ENCODE results near the gene DOK7. TPM values are rescaled to one million over a fixed set of nuclear protein-coding genes. Genes with fewer than 3 reads are reported as not detected.
A peak's percentile ranks its signal among the peaks of the same experiment; 100 is the strongest.

DOK7 gene
- total RNA-seq, 1 donor from 2014 or later: 0.99 TPM

DNA sequence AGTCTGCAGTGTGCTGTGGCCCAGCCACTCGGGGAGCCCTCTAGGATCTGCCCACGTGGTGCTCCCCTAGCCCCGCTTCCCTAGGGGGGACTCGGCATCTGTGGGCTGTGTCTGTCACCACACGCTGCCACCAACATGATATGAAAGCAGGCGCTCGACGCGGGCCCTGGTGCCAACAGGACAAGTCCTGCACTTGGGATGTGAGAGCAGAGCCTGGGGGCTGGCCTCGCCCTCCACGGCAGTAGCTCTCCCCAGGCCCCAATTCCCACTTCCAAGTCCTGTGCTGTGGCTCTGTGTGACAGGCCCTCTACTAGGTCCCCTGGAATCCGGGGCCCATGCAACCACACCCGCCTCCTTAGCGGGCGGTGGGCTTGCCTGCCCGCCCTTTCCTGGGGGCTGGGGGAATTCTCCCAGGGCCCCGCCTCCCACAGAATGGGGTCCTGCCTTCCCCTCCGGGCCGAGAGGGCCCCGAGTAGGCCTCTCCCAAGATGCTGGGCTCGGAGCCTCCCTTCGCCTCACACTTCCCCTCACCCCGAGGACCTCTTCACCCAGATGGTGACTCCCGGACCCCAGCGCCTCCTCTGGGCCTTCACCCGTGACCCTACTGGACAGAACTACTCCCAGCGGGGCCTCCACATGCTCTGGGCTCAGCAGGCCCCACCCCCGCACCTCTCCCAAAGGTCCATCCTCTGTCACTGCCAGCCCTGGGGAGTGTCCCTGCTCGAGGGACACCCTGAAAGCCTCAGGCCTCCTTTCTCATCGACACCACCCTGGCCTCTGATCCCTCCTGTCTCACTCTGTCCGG, 57.9 kb downstream of the DOK7 start:
- DNase-seq: no peak

- no peak for DNase-seq
Observed at GRCh38 chr4:3521621-3522325, 58.7 kb downstream of the DOK7 start.

- DNase-seq: no peak
Observed at GRCh38 chr4:3522326-3522640, 59.2 kb downstream of the DOK7 start.

DNA sequence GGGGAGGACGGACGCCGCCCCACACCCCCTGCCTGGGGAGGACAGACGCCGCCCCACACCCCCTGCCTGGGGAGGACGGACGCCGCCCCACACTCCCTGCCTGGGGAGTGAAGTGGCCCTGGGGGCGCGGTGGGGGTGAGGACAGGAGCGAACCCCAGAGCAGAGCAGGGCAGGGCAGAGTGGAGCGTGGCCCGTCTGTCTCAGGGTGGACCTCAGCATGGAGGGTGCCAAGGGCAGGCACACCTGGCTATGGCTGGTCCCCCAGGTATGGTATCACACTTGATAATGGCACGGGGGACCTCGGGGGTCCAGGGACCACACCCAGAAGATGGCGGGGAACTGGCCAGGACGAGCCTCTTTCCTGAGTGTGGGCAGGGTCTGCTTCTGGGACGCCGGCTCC, 59.5 kb downstream of the DOK7 start:
- no peak for DNase-seq

- no peak for DNase-seq
Observed at GRCh38 chr4:3523146-3523627, 60.1 kb downstream of the DOK7 start.

DNA sequence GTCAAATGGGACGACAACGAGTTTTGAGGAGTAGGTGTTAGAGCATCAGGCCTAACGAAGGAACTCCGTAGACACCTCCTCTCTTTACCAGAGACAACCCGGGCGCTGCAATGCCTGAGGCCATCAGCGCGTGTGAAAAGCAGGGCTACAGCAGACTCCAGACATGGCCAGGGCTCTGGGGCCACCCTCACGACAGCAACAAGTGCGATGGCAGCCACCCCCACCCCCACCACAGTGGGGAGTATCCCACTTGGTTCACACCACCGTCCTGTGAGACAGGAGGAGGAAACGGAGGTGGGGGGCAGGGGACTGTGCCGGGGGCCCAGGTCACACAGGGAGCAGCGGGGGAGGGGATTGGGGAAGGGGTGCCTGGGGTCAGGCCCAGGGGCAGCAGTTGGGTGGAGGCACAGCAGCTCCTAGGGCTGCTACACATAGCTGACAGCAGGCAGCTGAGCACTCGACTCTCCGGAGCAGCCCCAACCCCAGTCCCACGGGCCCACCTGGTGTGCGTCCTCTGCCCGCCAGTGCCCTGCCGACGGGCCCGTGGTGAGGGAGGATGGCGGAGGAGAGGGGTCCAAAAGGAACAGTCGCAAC, 60.6 kb downstream of the DOK7 start:
- DNase-seq: no peak

DNA sequence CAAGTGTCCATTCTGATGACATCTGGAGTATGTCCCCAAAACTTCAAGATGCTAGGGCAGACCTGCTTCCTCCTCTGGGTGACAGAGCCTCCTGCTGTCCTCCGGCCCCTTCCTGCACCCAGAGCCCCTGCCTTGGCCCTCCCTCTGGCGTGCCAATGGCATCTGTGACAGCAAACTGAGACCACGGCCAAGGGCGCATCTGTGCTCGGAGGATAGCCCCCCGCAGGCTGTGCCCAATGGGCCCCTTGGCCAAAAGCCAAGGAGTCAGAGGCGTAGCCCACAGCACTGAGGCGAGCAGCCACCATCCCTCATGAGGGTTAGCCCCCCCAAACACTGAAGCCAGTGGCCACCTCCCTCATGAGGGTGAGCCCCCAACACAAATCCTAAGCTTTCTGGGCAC, 61.2 kb downstream of the DOK7 start:
- no peak for DNase-seq

GRCh38 chr4:3524920-3525319, 61.8 kb downstream of the DOK7 start:
- DNase-seq: no peak

DNA sequence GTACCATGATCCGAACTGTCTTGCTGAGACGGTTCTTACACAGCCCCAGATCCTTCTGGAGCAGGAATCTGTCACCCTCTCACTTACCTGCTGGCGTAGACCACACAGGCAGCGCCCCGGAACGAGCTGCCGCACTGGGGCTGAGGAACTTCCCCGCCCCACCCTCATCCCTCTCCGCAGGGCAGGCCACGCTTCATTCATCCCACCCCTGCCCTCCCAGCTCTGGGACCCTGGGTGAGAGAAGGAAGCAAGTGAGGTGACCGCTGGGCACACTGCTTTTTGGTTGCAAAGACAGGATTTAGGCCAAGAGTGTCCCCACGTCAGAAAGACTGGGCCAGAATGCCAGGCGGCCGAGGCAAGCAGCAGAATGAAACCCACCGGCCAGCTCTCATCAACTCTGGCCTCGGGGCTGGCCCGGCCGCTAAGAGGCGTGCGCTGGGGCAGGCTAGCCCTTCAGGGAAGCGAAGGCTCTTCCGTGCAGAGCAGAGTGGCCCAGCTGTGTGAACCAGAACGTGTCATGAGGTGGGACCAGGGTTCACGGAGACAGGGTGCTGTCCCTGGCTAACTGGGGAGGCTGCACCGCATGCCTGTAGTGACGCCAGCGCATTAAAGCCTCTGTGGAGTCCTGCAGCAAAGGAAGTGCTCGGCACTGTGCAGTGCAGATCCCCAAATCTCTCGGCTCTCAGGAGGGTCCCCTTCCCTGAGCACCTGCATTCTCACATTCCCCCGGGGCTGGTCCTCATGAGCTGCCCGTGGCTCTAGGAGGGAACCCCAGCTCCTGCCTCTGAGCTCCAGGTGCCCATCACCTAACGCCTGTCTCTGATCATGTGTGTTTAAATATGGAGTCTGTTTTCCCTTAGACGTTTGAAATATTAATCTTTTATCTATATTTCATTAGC, 62.7 kb downstream of the DOK7 start:
- DNase-seq: no peak

GRCh38 chr4:3526456-3526855, 63.4 kb downstream of the DOK7 start:
- no peak for DNase-seq

DNA sequence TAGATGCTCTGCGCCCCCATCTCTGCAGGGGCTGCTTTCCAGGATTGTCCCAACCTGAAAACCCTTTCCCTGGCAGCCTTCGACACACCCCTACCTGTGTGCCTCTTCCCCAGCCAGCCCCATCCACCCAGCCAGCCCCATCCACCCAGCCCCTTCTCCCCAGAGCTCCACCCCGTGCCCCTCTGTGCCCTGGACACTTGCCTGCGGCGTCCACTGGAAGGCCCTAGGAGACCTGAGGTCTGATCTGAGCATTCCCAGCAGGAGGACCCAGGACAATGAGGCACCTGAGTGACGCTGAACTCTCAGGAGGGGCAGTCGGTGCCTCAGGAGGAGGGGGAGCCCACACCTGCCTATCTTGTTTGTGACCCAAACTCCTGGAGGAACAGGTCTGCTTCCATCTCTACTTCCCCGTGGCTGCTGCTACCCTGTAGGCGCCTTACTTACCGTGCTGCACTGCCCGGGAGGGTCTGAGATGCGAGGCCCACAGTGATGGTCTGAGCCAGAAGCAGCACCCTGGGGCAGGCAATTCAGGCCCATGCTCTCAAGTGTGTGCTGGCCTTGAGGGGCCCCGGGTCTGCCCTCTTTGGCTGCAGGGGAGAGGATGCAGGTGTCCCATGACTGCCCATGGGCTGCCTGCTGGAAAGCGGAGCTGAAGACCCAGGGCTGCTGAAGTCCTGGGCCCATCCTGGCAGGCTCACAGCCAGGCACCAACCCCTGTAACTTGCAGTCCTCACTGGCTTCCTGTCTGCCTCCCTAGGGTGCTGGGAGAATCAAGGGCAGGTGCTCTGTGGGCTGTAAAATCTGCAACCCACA, 64.2 kb downstream of the DOK7 start:
- no peak for DNase-seq

GRCh38 chr4:3527914-3528876, 65.1 kb downstream of the DOK7 start:
- DNase-seq: no peak

DNA sequence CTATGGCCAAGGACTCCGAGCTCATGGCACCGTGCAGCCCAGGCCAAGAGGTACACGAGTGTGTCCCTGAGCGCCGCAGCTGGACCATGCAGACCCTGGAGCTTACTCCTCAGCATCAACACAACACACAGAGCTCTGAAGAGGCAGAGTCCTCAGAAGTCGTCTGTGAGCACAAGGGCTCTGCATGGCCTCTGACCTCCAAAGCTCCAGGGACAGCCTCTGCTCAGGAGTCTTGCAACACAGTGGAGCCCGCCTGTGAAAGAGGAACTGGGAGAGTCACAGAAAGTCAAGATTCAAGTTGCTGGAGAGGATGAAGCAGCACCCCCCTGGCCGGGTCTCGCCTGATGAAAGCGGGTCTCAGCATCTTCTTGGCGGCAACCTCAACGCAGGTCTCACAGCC, 66.3 kb downstream of the DOK7 start:
- DNase-seq: no peak

- no peak for DNase-seq
Observed at GRCh38 chr4:3530051-3530450, 66.9 kb downstream of the DOK7 start.

GRCh38 chr4:3530663-3531254, 67.7 kb downstream of the DOK7 start:
- no peak for DNase-seq

DNA sequence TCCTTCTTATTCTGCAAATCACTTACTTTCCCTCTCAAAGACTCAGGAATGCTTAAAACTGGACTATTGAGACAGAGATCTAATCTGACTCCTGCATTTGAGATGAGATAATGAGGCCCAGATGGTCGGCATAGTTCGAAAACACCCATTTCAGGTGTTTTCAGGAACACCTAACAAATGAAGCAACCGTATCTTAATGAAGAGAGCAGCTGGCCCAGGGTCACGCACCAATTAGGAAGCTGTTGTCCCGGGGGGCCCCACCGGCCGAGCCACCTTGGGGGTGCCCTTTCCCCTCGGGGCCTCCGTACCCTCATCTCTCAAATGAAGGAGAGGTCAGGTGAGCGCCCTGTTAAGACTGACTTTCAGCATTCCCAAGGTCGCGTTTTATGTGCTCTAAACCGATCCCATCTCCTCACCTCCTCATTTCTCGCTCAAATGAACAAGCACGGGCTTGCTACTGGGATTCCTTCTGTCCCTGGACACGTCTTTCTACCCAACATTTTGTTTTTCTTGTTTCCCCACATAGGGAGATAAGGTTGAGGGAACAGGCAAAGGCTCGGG, 68.3 kb downstream of the DOK7 start:
- DNase-seq: no peak

- peak; percentile 85 for DNase-seq
Observed at GRCh38 chr4:3531879-3532750, 69.0 kb downstream of the DOK7 start, which contains the start of gene LRPAP1. LRPAP1 (minus strand) TSS chr4:3532422; CDS start chr4:3532412, 10 bp downstream.

GRCh38 chr4:3532751-3533422, 69.8 kb downstream of the DOK7 start:
- DNase-seq: no peak
